HepG2 (cell line): ENCODE measurements around the gene TRANK1. TPM values are rescaled to one million over a fixed set of nuclear protein-coding genes. Genes with fewer than 3 reads are reported as not detected.

Experiments
- IKZF1 ChIP-seq: fragments of 450-650 bp; IDR thresholded peaks from 2 replicates; pipeline ENCODE4 v1.7.1; 2016
- MAFG ChIP-seq: sonication (generic); formaldehyde crosslinking; IDR thresholded peaks from 2 replicates; pipeline ENCODE4 v1.5.1; 2020; ENCODE audit warnings: mild to moderate bottlenecking, missing genetic modification reagents
- SAFB2 ChIP-seq: sonication (generic); formaldehyde crosslinking; IDR thresholded peaks from 2 replicates; pipeline ENCODE4 v1.5.1; 2020; ENCODE audit warnings: missing genetic modification reagents, low read depth, mild to moderate bottlenecking, borderline replicate concordance
- SIX4 ChIP-seq: sonication (generic); formaldehyde crosslinking; IDR thresholded peaks from 2 replicates; pipeline ENCODE4 v1.4.0; 2020; ENCODE audit warnings: missing genetic modification reagents
- TRIM24 ChIP-seq: sonication (generic); formaldehyde crosslinking; IDR thresholded peaks from 2 replicates; pipeline ENCODE4 v1.8.0; 2022; ENCODE audit warnings: mild to moderate bottlenecking, missing genetic modification reagents
- ZFP36L2 ChIP-seq: sonication (generic); formaldehyde crosslinking; IDR thresholded peaks from 2 replicates; pipeline ENCODE4 v1.4.0; 2020; ENCODE audit warnings: missing genetic modification reagents
- ZNF292 ChIP-seq: sonication (generic); formaldehyde crosslinking; IDR thresholded peaks from 2 replicates; pipeline ENCODE4 v1.8.1; 2022; ENCODE audit warnings: mild to moderate bottlenecking, low read depth, missing genetic modification reagents, borderline replicate concordance
- ZNF317 ChIP-seq: sonication (generic); formaldehyde crosslinking; IDR thresholded peaks from 2 replicates; pipeline ENCODE4 v1.5.0; 2020; ENCODE audit warnings: mild to moderate bottlenecking, missing genetic modification reagents
- ZNF547 ChIP-seq: sonication (generic); formaldehyde crosslinking; IDR thresholded peaks from 2 replicates; pipeline ENCODE4 v1.5.1; 2020; ENCODE audit warnings: mild to moderate bottlenecking, missing genetic modification reagents
- ZNF709 ChIP-seq: sonication (generic); formaldehyde crosslinking; IDR thresholded peaks from 2 replicates; pipeline ENCODE4 v1.5.0; 2020; ENCODE audit warnings: mild to moderate bottlenecking, missing genetic modification reagents
- polyA plus RNA-seq, 8 experiments: library from polyadenylated mRNA; depleted of rRNA in 3 of 8; stranded (reverse) in 7 of 8; unstranded in 1 of 8; fragments of >200 nt; fragmentation: Illumina TruSeq in 4 of 8; extraction: Trizol in 4 of 8; gene quantifications; 2 replicates each; pipeline versions ENCODE4 v1.2.1 to v1.2.3, GENCODE V29; 2011 to 2016; ENCODE audit warnings: low read depth in 4 of 8, missing spikeins in 1 of 8, mixed read lengths in 1 of 8; ENCODE audit not compliant: insufficient read depth in 1 of 8
- total RNA-seq, 5 experiments: library from RNA; depleted of rRNA; stranded (reverse); fragments of >200 nt; fragmentation: Illumina TruSeq; extraction: Trizol; gene quantifications; 2 replicates each; pipeline ENCODE4 v1.2.3, GENCODE V29; 2016; ENCODE audit warnings: low read depth in 1 of 5
- TF ChIP-seq, protein P1 (sequence below): sonication (generic); formaldehyde crosslinking; conservative IDR thresholded peaks from 2 replicates; pipeline ENCODE4 v1.8.0; 2022; ENCODE audit warnings: missing genetic modification reagents
- TF ChIP-seq, protein P2 (sequence below): sonication (generic); formaldehyde crosslinking; IDR thresholded peaks from 2 replicates; pipeline ENCODE4 v1.5.1; 2020; ENCODE audit warnings: mild to moderate bottlenecking, missing genetic modification reagents, moderate library complexity
- TF ChIP-seq, protein P3 (sequence below): sonication (generic); formaldehyde crosslinking; IDR thresholded peaks from 2 replicates; pipeline ENCODE4 v1.5.0; 2020; ENCODE audit warnings: mild to moderate bottlenecking, low read depth, missing genetic modification reagents, borderline replicate concordance
- TF ChIP-seq, protein P4 (sequence below): conservative IDR thresholded peaks from 2 replicates; pipeline ENCODE4 v1.6.1; 2018; ENCODE audit warnings: missing genetic modification reagents
- TF ChIP-seq, protein P5 (sequence below): sonication (generic); formaldehyde crosslinking; IDR thresholded peaks from 2 replicates; pipeline ENCODE4 v1.8.0; 2022; ENCODE audit warnings: mild to moderate bottlenecking, missing genetic modification reagents; ENCODE audit not compliant: insufficient replicate concordance
- TF ChIP-seq, protein P6 (sequence below): sonication (generic); formaldehyde crosslinking; IDR thresholded peaks from 2 replicates; pipeline ENCODE4 v1.4.0; 2020; ENCODE audit warnings: missing genetic modification reagents, mild to moderate bottlenecking, borderline replicate concordance

Gene TRANK1
- total and polyA plus RNA-seq, 2 of the 13 experiments (the other 11 are each of a cell fraction or from before 2014, with no cell fraction given) = 0.13 to 0.32 TPM

DNA sequence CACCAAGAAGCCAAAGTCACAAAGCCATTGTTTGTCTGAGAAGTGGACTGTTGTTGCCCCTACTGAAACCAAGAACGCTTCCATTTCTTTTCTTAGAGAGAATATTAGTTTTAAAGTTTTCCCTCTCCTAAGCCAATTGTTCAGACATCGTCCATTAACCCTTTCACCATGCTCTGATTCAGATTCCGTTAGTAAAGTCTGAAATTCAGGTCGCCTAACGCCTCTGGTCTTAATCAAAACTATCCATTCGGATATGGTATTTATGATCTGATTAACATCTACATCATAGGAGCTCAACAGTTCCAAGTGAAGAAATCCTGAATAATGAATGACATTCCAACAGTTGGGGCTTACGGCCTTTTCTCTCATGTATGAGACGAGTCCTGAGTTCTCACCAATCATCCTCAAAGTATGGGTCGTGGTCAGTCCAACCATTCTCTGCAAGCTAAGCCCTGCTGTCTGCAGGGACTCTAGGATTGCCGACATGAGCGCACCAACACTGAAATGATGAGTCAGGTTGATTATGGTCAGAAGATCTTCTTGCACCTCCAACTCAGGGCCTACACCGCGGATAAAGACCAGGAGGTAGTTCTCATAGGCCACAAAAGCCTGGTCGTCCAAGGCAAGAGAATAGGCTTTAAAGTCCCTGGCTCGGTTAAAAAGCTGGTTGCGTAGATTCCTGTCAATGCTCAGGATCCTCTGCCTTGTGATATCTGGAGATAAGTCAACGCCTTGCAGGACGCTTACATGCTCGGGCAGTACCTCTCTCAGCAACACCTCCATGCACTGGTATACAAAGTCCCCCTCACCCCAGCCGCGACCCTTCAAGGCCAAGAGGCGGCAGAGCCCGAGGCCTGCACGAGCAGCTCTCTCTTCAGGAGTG, 47.3 kb upstream of the TRANK1 start (continued):
- TF ChIP-seq, protein P1, sequence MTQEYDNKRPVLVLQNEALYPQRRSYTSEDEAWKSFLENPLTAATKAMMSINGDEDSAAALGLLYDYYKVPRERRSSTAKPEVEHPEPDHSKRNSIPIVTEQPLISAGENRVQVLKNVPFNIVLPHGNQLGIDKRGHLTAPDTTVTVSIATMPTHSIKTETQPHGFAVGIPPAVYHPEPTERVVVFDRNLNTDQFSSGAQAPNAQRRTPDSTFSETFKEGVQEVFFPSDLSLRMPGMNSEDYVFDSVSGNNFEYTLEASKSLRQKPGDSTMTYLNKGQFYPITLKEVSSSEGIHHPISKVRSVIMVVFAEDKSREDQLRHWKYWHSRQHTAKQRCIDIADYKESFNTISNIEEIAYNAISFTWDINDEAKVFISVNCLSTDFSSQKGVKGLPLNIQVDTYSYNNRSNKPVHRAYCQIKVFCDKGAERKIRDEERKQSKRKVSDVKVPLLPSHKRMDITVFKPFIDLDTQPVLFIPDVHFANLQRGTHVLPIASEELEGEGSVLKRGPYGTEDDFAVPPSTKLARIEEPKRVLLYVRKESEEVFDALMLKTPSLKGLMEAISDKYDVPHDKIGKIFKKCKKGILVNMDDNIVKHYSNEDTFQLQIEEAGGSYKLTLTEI (CRISPR knock-in tag) = no peak
- TF ChIP-seq, protein P2, sequence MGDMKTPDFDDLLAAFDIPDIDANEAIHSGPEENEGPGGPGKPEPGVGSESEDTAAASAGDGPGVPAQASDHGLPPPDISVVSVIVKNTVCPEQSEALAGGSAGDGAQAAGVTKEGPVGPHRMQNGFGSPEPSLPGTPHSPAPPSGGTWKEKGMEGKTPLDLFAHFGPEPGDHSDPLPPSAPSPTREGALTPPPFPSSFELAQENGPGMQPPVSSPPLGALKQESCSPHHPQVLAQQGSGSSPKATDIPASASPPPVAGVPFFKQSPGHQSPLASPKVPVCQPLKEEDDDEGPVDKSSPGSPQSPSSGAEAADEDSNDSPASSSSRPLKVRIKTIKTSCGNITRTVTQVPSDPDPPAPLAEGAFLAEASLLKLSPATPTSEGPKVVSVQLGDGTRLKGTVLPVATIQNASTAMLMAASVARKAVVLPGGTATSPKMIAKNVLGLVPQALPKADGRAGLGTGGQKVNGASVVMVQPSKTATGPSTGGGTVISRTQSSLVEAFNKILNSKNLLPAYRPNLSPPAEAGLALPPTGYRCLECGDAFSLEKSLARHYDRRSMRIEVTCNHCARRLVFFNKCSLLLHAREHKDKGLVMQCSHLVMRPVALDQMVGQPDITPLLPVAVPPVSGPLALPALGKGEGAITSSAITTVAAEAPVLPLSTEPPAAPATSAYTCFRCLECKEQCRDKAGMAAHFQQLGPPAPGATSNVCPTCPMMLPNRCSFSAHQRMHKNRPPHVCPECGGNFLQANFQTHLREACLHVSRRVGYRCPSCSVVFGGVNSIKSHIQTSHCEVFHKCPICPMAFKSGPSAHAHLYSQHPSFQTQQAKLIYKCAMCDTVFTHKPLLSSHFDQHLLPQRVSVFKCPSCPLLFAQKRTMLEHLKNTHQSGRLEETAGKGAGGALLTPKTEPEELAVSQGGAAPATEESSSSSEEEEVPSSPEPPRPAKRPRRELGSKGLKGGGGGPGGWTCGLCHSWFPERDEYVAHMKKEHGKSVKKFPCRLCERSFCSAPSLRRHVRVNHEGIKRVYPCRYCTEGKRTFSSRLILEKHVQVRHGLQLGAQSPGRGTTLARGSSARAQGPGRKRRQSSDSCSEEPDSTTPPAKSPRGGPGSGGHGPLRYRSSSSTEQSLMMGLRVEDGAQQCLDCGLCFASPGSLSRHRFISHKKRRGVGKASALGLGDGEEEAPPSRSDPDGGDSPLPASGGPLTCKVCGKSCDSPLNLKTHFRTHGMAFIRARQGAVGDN (CRISPR knock-in tag) = no peak
- 0 out of 2 replicates have a peak, but pooled peaks have one; percentile 7 for TF ChIP-seq ZNF709 (CRISPR knock-in tag)
- TF ChIP-seq TRIM24 (CRISPR knock-in tag) = no peak
- TF ChIP-seq ZNF547 = 0 out of 2 replicates have a peak, but pooled peaks have one; percentile 92
- TF ChIP-seq SAFB2 (CRISPR knock-in tag) = no peak
- no peak for TF ChIP-seq ZNF292 (CRISPR knock-in tag)
- TF ChIP-seq, protein P3, sequence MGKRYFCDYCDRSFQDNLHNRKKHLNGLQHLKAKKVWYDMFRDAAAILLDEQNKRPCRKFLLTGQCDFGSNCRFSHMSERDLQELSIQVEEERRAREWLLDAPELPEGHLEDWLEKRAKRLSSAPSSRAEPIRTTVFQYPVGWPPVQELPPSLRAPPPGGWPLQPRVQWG (CRISPR knock-in tag) = 0 out of 2 replicates have a peak, but pooled peaks have one; percentile 68
- TF ChIP-seq, protein P4, sequence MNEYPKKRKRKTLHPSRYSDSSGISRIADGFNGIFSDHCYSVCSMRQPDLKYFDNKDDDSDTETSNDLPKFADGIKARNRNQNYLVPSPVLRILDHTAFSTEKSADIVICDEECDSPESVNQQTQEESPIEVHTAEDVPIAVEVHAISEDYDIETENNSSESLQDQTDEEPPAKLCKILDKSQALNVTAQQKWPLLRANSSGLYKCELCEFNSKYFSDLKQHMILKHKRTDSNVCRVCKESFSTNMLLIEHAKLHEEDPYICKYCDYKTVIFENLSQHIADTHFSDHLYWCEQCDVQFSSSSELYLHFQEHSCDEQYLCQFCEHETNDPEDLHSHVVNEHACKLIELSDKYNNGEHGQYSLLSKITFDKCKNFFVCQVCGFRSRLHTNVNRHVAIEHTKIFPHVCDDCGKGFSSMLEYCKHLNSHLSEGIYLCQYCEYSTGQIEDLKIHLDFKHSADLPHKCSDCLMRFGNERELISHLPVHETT (CRISPR knock-in tag) = no peak
- no peak for TF ChIP-seq IKZF1
- TF ChIP-seq ZFP36L2 (CRISPR knock-in tag) = no peak
- TF ChIP-seq, protein P5, sequence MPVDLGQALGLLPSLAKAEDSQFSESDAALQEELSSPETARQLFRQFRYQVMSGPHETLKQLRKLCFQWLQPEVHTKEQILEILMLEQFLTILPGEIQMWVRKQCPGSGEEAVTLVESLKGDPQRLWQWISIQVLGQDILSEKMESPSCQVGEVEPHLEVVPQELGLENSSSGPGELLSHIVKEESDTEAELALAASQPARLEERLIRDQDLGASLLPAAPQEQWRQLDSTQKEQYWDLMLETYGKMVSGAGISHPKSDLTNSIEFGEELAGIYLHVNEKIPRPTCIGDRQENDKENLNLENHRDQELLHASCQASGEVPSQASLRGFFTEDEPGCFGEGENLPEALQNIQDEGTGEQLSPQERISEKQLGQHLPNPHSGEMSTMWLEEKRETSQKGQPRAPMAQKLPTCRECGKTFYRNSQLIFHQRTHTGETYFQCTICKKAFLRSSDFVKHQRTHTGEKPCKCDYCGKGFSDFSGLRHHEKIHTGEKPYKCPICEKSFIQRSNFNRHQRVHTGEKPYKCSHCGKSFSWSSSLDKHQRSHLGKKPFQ = peak; percentile 56
- TF ChIP-seq MAFG = peak; percentile 73; the same call in 1 of the 2 replicates
- no peak for TF ChIP-seq ZNF317 (CRISPR knock-in tag)
- TF ChIP-seq SIX4 (CRISPR knock-in tag) = no peak
- TF ChIP-seq, protein P6, sequence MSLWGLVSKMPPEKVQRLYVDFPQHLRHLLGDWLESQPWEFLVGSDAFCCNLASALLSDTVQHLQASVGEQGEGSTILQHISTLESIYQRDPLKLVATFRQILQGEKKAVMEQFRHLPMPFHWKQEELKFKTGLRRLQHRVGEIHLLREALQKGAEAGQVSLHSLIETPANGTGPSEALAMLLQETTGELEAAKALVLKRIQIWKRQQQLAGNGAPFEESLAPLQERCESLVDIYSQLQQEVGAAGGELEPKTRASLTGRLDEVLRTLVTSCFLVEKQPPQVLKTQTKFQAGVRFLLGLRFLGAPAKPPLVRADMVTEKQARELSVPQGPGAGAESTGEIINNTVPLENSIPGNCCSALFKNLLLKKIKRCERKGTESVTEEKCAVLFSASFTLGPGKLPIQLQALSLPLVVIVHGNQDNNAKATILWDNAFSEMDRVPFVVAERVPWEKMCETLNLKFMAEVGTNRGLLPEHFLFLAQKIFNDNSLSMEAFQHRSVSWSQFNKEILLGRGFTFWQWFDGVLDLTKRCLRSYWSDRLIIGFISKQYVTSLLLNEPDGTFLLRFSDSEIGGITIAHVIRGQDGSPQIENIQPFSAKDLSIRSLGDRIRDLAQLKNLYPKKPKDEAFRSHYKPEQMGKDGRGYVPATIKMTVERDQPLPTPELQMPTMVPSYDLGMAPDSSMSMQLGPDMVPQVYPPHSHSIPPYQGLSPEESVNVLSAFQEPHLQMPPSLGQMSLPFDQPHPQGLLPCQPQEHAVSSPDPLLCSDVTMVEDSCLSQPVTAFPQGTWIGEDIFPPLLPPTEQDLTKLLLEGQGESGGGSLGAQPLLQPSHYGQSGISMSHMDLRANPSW (CRISPR knock-in tag) = no peak
